ENCODE data around the gene GJB1.

- peak in 2 of 3 donors; percentile 51 to 76 for TF ChIP-seq POLR2AphosphoS5 (IDR thresholded peaks at IDR 0.05)
- no peak for TF ChIP-seq CTCF (IDR thresholded peaks at IDR 0.05)
- peak; percentile 57 for TF ChIP-seq POLR2A (IDR thresholded peaks at IDR 0.05)
Measured at GRCh38 chrX:71181910-71182799, 40.9 kb upstream of the GJB1 start.

Data from breast epithelium (tissue), 3 donors.